Endothelial cell of umbilical vein (primary cell): ENCODE results near the gene GLP1R.

ENCODE experiments used
- CTCF ChIP-seq, 2 donors: IDR thresholded peaks; 1 replicate in 1 of 2; 2 replicates in 1 of 2; pipeline ENCODE4 v1.5.1; 2011; ENCODE audit warnings: low read length in 2 of 2, mild to moderate bottlenecking in 2 of 2, moderate library complexity in 2 of 2, control low read depth in 1 of 2, inconsistent platforms in 1 of 2, low read depth in 1 of 2; ENCODE audit not compliant: insufficient read depth in 1 of 2; ENCODE audit errors: extremely low read depth in 1 of 2
- EZH2 ChIP-seq: IDR thresholded peaks from 2 replicates; pipeline ENCODE4 v1.6.1; 2012; ENCODE audit warnings: borderline replicate concordance, low read depth, mild to moderate bottlenecking, moderate library complexity, low read length, inconsistent platforms; ENCODE audit not compliant: severe bottlenecking
- GATA2 ChIP-seq: IDR thresholded peaks from 2 replicates; pipeline ENCODE4 v1.7.0; 2011; ENCODE audit warnings: low read depth, mild to moderate bottlenecking, moderate library complexity, mixed read lengths, low read length; ENCODE audit not compliant: insufficient read length, insufficient read depth
- JUN ChIP-seq: IDR thresholded peaks from 2 replicates; pipeline ENCODE4 v1.6.1; 2011; ENCODE audit warnings: borderline replicate concordance, low read depth; ENCODE audit not compliant: insufficient read length, insufficient read depth
- POLR2A ChIP-seq: IDR thresholded peaks from 2 replicates; pipeline ENCODE4 v1.6.1; 2012; ENCODE audit warnings: low read depth, mild to moderate bottlenecking, control low read depth, low read length
- POLR2AphosphoS5 ChIP-seq: IDR thresholded peaks from 2 replicates; pipeline ENCODE4 v1.6.1; 2012; ENCODE audit warnings: low read depth, mild to moderate bottlenecking, control low read depth, low read length, moderate library complexity; ENCODE audit not compliant: insufficient read depth

DNA sequence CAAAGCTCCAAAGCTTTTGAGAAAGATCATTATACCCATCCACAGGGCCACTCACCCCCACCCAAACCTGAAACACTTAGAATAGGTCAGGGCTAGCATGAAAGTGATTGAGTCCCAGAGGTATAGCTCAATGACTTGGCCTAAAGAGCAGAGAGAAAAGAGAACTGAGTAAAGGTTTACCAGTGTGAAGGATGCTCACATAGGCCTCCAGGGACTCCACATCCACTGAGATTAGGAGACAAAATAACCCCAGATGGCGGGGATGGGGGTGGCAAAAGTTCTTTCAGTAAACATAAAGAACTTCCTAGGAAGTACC lies 54.2 kb downstream of the GLP1R start:
- TF ChIP-seq CTCF (IDR thresholded peaks at IDR 0.05; ENCODE audit: extremely low read depth in 1 of 2, insufficient read depth in 1 of 2, low read depth in 1 of 2, low read length in 2 of 2) (no peak), EZH2 (no peak), POLR2A (no peak), POLR2AphosphoS5 (no peak), JUN (no peak), GATA2 (no peak)
